ENCODE data around the gene SMPD1.
"Not testable (repeated sequence)": the region's sequence is repeated elsewhere in the genome, so short reads cannot be mapped to it uniquely, and the experiment has no call there.

DNA sequence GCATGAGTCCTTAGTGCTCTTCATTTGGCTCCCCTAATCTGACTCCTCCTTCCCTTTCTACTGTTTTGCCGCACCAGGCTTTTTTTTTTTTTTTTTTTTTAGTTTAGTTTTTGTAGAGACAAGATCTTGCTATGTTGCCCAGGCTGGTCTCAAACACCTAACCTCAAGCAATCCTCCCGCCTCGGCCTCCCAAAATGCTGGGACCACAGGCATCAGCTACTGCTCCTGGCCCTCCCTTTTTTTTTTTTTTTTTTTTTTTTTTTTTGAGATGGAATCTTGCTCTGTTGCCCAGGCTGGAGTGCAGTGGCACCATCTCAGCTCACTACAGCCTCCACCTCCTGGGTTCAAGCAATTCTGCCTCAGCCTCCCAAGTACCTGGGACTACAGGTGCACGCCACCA lies 2.0 kb downstream of the SMPD1 start:
- TF ChIP-seq, protein P1, sequence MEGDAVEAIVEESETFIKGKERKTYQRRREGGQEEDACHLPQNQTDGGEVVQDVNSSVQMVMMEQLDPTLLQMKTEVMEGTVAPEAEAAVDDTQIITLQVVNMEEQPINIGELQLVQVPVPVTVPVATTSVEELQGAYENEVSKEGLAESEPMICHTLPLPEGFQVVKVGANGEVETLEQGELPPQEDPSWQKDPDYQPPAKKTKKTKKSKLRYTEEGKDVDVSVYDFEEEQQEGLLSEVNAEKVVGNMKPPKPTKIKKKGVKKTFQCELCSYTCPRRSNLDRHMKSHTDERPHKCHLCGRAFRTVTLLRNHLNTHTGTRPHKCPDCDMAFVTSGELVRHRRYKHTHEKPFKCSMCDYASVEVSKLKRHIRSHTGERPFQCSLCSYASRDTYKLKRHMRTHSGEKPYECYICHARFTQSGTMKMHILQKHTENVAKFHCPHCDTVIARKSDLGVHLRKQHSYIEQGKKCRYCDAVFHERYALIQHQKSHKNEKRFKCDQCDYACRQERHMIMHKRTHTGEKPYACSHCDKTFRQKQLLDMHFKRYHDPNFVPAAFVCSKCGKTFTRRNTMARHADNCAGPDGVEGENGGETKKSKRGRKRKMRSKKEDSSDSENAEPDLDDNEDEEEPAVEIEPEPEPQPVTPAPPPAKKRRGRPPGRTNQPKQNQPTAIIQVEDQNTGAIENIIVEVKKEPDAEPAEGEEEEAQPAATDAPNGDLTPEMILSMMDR (conservative IDR thresholded peaks at IDR 0.05 in 1 of 2, IDR thresholded peaks at IDR 0.05 in 1 of 2; ENCODE audit: low read depth in 1 of 2, low read length in 2 of 2), result not testable (repeated sequence)
- TF ChIP-seq EZH2 (IDR thresholded peaks at IDR 0.05; ENCODE audit: low read length, missing control alignments), result not testable (repeated sequence)
